IMR-90 (cell line): Measurements from ENCODE around the gene MTERF1. TPM values are rescaled to one million over a fixed set of nuclear protein-coding genes. Genes with fewer than 3 reads are reported as not detected.

Experiments
- ATAC-seq: fragments of 200-7000 bp; cut with Tn5 transposase; 2 replicates; pipeline ENCODE4 v1.9.1; 2020; ENCODE audit warnings: low read depth, mild to moderate bottlenecking, moderate library complexity
- BruUV-seq: library from RNA; stranded (reverse); fragments of 400-500 nt; replicated peaks from 2 replicates; lab custom pipeline; 2021; lab: Mats Ljungman, UMichigan
- CTCF ChIA-PET: fragments of 300-600 bp; formaldehyde crosslinking; extraction: SDS; loops from one replicate; lab custom pipeline; 2021; ENCODE audit warnings: antibody characterized with exemption; lab: Yijun Ruan, JAX
- POLR2A ChIA-PET: fragments of 300-600 bp; sonication (Branson Sonifier 250); formaldehyde crosslinking; loops from one replicate; lab custom pipeline; 2022; ENCODE audit warnings: antibody characterized with exemption; ENCODE audit not compliant: unreplicated experiment; lab: Charles Lee
- DNase-seq: peaks from one replicate; pipeline ENCODE4 v3.0.0; 2013
- H2AFZ ChIP-seq: replicated peaks from 2 replicates; pipeline ENCODE3; 2013; ENCODE audit warnings: low read length, mild to moderate bottlenecking; ENCODE audit not compliant: poor library complexity
- H2AK5ac ChIP-seq: 2 replicates; pipeline ENCODE4 v1.6.1; 2013; ENCODE audit warnings: low read depth, low read length, inconsistent platforms
- H2AK9ac ChIP-seq: replicated peaks from 2 replicates; pipeline ENCODE3; 2013; ENCODE audit warnings: mild to moderate bottlenecking, low read depth, low read length, moderate library complexity; ENCODE audit not compliant: poor library complexity
- H2BK120ac ChIP-seq: 2 replicates; pipeline ENCODE4 v1.6.1; 2013; ENCODE audit warnings: low read depth, low read length, inconsistent platforms
- H2BK15ac ChIP-seq: 3 replicates; pipeline ENCODE4 v1.6.1; 2013; ENCODE audit warnings: low read depth, low read length, inconsistent platforms
- H2BK20ac ChIP-seq: 2 replicates; pipeline ENCODE4 v1.6.1; 2013; ENCODE audit warnings: low read depth, mild to moderate bottlenecking, inconsistent platforms, low read length, moderate library complexity
- H2BK5ac ChIP-seq: 2 replicates; pipeline ENCODE4 v1.6.1; 2013; ENCODE audit warnings: mild to moderate bottlenecking, low read depth, low read length, inconsistent platforms; ENCODE audit not compliant: poor library complexity, severe bottlenecking
- H3K14ac ChIP-seq: replicated peaks from 2 replicates; pipeline ENCODE4 v1.6.1; 2013; ENCODE audit warnings: low read depth, low read length, inconsistent platforms
- H3K18ac ChIP-seq: 2 replicates; pipeline ENCODE4 v1.6.1; 2013; ENCODE audit warnings: low read depth, low read length, control low read depth
- H3K23ac ChIP-seq: 2 replicates; pipeline ENCODE4 v1.6.1; 2013; ENCODE audit warnings: low read depth, low read length, inconsistent platforms
- H3K27ac ChIP-seq: 2 replicates; pipeline ENCODE4 v1.5.1; 2013; ENCODE audit warnings: mild to moderate bottlenecking, control low read depth, low read length; ENCODE audit not compliant: insufficient read depth
- H3K27me3 ChIP-seq: 2 replicates; pipeline ENCODE4 v1.6.1; 2013; ENCODE audit warnings: low read length; ENCODE audit not compliant: control insufficient read depth, insufficient read depth
- H3K36me3 ChIP-seq: 2 replicates; pipeline ENCODE4 v1.6.1; 2013; ENCODE audit warnings: low read length, mixed read lengths; ENCODE audit not compliant: control insufficient read depth, insufficient read depth
- H3K4ac ChIP-seq: 2 replicates; pipeline ENCODE4 v1.6.1; 2013; ENCODE audit warnings: low read depth, low read length, inconsistent platforms
- H3K4me1 ChIP-seq: 2 replicates; pipeline ENCODE4 v1.6.1; 2013; ENCODE audit warnings: low read length, mixed read lengths; ENCODE audit not compliant: control insufficient read depth, insufficient read depth
- H3K4me2 ChIP-seq: 2 replicates; pipeline ENCODE4 v1.6.1; 2013; ENCODE audit warnings: low read depth, mild to moderate bottlenecking, control low read depth, low read length, moderate library complexity
- H3K4me3 ChIP-seq: 2 replicates; pipeline ENCODE4 v1.5.1; 2013; ENCODE audit warnings: low read depth, mild to moderate bottlenecking, control low read depth, low read length, moderate library complexity; ENCODE audit not compliant: insufficient read depth
- H3K56ac ChIP-seq: 2 replicates; pipeline ENCODE4 v1.6.1; 2013; ENCODE audit warnings: low read length, inconsistent platforms; ENCODE audit not compliant: insufficient read depth; ENCODE audit errors: extremely low read depth
- H3K79me1 ChIP-seq, 2 experiments: 2 replicates each; pipeline ENCODE4 v1.6.1; 2013; ENCODE audit warnings: low read length in 2 of 2, inconsistent platforms in 1 of 2, low read depth in 1 of 2
- H3K9ac ChIP-seq: 2 replicates; pipeline ENCODE4 v1.6.1; 2013; ENCODE audit warnings: low read depth, low read length, control low read depth
- H3K9me1 ChIP-seq: 2 replicates; pipeline ENCODE4 v1.6.1; 2013; ENCODE audit warnings: low read length, inconsistent platforms; ENCODE audit not compliant: insufficient read depth
- H3K9me3 ChIP-seq: 2 replicates; pipeline ENCODE4 v1.6.1; 2013; ENCODE audit warnings: low read length; ENCODE audit not compliant: control insufficient read depth, insufficient read depth
- H4K20me1 ChIP-seq: 2 replicates; pipeline ENCODE4 v1.6.1; 2013; ENCODE audit warnings: low read length, inconsistent platforms; ENCODE audit not compliant: insufficient read depth
- H4K5ac ChIP-seq: 2 replicates; pipeline ENCODE4 v1.6.1; 2013; ENCODE audit warnings: mild to moderate bottlenecking, low read depth, low read length, control low read depth
- H4K8ac ChIP-seq, 2 experiments: 2 replicates each; pipeline ENCODE4 v1.6.1; 2013; ENCODE audit warnings: low read depth in 2 of 2, low read length in 2 of 2, control low read depth in 1 of 2, inconsistent platforms in 1 of 2
- H4K91ac ChIP-seq: 2 replicates; pipeline ENCODE4 v1.6.1; 2013; ENCODE audit warnings: low read depth, low read length, inconsistent platforms; ENCODE audit not compliant: insufficient read depth
- BHLHE40 ChIP-seq: fragments of 150-350 bp; IDR thresholded peaks from 2 replicates; pipeline ENCODE4 v1.6.1; 2016; ENCODE audit warnings: mild to moderate bottlenecking, low read depth, low read length
- CEBPB ChIP-seq: IDR thresholded peaks from 2 replicates; pipeline ENCODE4 v1.6.1; 2012; ENCODE audit warnings: low read depth, low read length, improper control_type of control experiment
- MAFK ChIP-seq: IDR thresholded peaks from 2 replicates; pipeline ENCODE4 v1.6.1; 2012; ENCODE audit warnings: low read depth, low read length, improper control_type of control experiment
- MAZ ChIP-seq: IDR thresholded peaks from 2 replicates; pipeline ENCODE4 v1.6.1; 2012; ENCODE audit warnings: low read depth, mild to moderate bottlenecking, low read length, improper control_type of control experiment, moderate library complexity, borderline replicate concordance
- RCOR1 ChIP-seq: IDR thresholded peaks from 2 replicates; pipeline ENCODE4 v1.6.1; 2012; ENCODE audit warnings: mild to moderate bottlenecking, low read length, improper control_type of control experiment; ENCODE audit not compliant: insufficient replicate concordance
- WGBS, 2 experiments: methylation state at CpG; one replicate each; pipeline versions ENCODE4 v1.1.5 to v1.1.7; 2013; ENCODE audit warnings: missing lambda C conversion rate in 2 of 2; ENCODE audit not compliant: insufficient read length in 1 of 2; ENCODE audit errors: extremely low coverage in 2 of 2; 5-methylcytosine and 5-hydroxymethylcytosine counted together
- dilution Hi-C: fragments of 300-500 bp; cut with HindIII; formaldehyde crosslinking; loops from one replicate; pipeline ENCODE4 v1.14.3; 2018; ENCODE audit warnings: low sequenced_read_pairs; ENCODE audit not compliant: unreplicated experiment
- in situ Hi-C: fragments of 300-500 bp; cut with MboI; formaldehyde crosslinking; loops from 3 replicates; pipeline ENCODE4 v1.14.3; 2019; ENCODE audit warnings: low sequenced_read_pairs, inconsistent platforms, mixed read lengths
- intact Hi-C: fragments of 100-400 bp; cut with micrococcal nuclease; formaldehyde crosslinking; loops from 2 replicates; pipeline ENCODE4 v1.10.0; 2022
- polyA plus RNA-seq, 3 experiments: library from polyadenylated mRNA; depleted of rRNA; stranded (reverse); fragments of >200 nt; gene quantifications; 2 replicates each; pipeline ENCODE4 v1.2.3, GENCODE V29; 2012; ENCODE audit warnings: low replicate concordance in 1 of 3
- total RNA-seq: library from RNA; depleted of rRNA; stranded (reverse); fragments of >200 nt; gene quantifications from 2 replicates; pipeline ENCODE4 v1.2.3, GENCODE V29; 2012
- TF ChIP-seq, protein P1 (sequence below): fragments of 150-350 bp; IDR thresholded peaks from 2 replicates; pipeline ENCODE4 v1.6.1; 2016; ENCODE audit warnings: low read depth, mild to moderate bottlenecking, low read length, moderate library complexity, borderline replicate concordance

The MTERF1 gene
- total and polyA plus RNA-seq, 2 of the 4 experiments (the other 2 are of a cell fraction), result 7.0 to 7.3 TPM

DNA sequence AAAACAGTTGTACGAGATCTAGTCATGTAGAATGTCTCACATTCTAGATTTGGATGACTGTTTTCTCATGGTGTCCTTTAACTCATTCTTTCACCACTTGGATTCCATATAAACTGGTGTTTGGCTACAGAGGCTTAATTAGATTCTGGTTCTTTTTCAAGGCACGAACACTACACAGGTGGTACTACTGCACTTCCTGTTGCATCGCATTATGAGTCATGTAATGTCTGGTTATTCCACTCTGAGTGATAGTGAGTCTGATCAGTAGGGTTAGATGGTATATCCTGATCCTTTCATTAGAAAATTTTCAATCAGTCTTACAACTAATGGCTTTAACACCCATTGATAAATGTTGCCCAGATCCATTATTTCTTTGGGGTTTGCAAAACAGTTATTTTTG, 49.0 kb upstream of the MTERF1 start (continued):
- TF ChIP-seq, protein P1, sequence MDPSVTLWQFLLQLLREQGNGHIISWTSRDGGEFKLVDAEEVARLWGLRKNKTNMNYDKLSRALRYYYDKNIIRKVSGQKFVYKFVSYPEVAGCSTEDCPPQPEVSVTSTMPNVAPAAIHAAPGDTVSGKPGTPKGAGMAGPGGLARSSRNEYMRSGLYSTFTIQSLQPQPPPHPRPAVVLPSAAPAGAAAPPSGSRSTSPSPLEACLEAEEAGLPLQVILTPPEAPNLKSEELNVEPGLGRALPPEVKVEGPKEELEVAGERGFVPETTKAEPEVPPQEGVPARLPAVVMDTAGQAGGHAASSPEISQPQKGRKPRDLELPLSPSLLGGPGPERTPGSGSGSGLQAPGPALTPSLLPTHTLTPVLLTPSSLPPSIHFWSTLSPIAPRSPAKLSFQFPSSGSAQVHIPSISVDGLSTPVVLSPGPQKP, result no peak
- TF ChIP-seq RCOR1, result no peak

DNA sequence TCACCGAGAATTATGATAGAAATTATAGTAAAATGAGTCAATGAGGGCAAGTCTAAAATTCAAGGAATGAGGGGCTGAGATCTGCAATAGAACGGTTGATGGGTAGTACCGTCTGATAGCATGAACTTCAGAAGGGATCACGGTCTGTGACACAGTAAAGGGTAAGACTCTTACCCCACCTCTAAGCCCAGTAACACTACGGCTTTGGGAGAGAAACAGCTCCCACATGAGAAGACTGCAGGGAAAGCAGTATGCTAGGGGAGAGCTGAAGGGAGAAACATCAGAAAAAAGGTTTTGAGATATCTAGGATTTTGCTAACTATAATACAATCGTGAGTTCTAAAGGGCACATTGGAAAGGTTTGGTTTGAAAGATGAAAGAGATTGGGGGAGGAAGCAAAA, 47.4 kb upstream of the MTERF1 start:
- no peak overlapping the region for H2AFZ ChIP-seq
- no peaks in the 10 kb centered on the region for H3K9me1 ChIP-seq

More for the DNA sequence above, 47.4 kb upstream of the MTERF1 start:
- Histone ChIP-seq H3K4me1 (no peaks in the 10 kb centered on the region), H4K20me1 (no peaks in the 10 kb centered on the region), H4K5ac (no peak overlapping the region), H2BK120ac (no peak overlapping the region), H2BK20ac (no peak overlapping the region), H3K36me3 (no peaks in the 10 kb centered on the region), H2BK5ac (no peak overlapping the region), H2AK5ac (no peak overlapping the region), H2BK15ac (no peak overlapping the region), H3K9ac (no peak overlapping the region), H3K9me3 (no peaks in the 10 kb centered on the region), H3K4me3 (no peak overlapping the region), H4K91ac (no peak overlapping the region), H3K56ac (no peak overlapping the region), H3K4ac (no peak overlapping the region), H4K8ac (no peak overlapping the region), H3K18ac (no peak overlapping the region), H3K79me1 (no peaks in the 10 kb centered on the region), H3K4me2 (no peak overlapping the region), H2AK9ac (no peak overlapping the region), H3K23ac (no peak overlapping the region), H3K14ac (no peak overlapping the region), H3K27me3 (peaks cover 4% of the 10 kb centered on the region; the same call in 1 of the 2 replicates), H3K27ac (no peak overlapping the region)
- ATAC-seq (no peak), DNase-seq (no peak)
- TF ChIP-seq MAZ (no peak), CEBPB (no peak), MAFK (no peak), BHLHE40 (no peak), RCOR1 (no peak)
- no TSS peak for BruUV-seq
- intact Hi-C loops (no loop called here), in situ Hi-C loops (no loop called here), dilution Hi-C loops (no loop called here)
- ChIA-PET POLR2A (no interaction called here), CTCF (no interaction called here)
- WGBS, 2 experiments, result 71% methylated on average over 1 of the region's 6 CpGs; no CpG with 5 or more reads in 1 of the 2 experiments
